MCF 10A (cell line): ENCODE results near the gene SLCO2A1. TPM values are rescaled to one million over a fixed set of nuclear protein-coding genes. Genes with fewer than 3 reads are reported as not detected.

ENCODE experiments used
- BruUV-seq: library from RNA; stranded (reverse); fragments of 400-500 nt; replicated peaks from 2 replicates; lab custom pipeline; 2021; lab: Mats Ljungman, UMichigan
- CTCF ChIA-PET: fragments of 300-600 bp; sonication (Branson Sonifier 250); formaldehyde crosslinking; extraction: SDS; loops from one replicate; lab custom pipeline; 2021; ENCODE audit warnings: antibody characterized with exemption, inconsistent platforms; lab: Yijun Ruan, JAX
- POLR2A ChIA-PET: fragments of 300-600, 350-650 bp; sonication (Branson Sonifier 250); formaldehyde crosslinking; extraction: SDS; loops from one replicate; lab custom pipeline; 2020; ENCODE audit warnings: antibody characterized with exemption, inconsistent platforms; lab: Yijun Ruan, JAX
- DNase-seq: peaks from one replicate; pipeline ENCODE4 v3.0.0-alpha.2; 2018; ENCODE audit not compliant: unreplicated experiment
- H3K27ac Mint-ChIP-seq: one replicate; pipeline ENCODE4 v1.8.0; 2022; ENCODE audit warnings: mild to moderate bottlenecking, low read depth, mixed read lengths; ENCODE audit not compliant: unreplicated experiment
- H3K27me3 Mint-ChIP-seq: one replicate; pipeline ENCODE4 v1.8.0; 2022; ENCODE audit warnings: mixed read lengths; ENCODE audit not compliant: insufficient read depth, unreplicated experiment
- H3K36me3 Mint-ChIP-seq: one replicate; pipeline ENCODE4 v1.8.0; 2022; ENCODE audit warnings: mild to moderate bottlenecking, moderate library complexity, mixed read lengths; ENCODE audit not compliant: insufficient read depth, unreplicated experiment
- H3K4me1 Mint-ChIP-seq: one replicate; pipeline ENCODE4 v1.8.0; 2022; ENCODE audit warnings: mixed read lengths; ENCODE audit not compliant: insufficient read depth, unreplicated experiment
- H3K4me3 Mint-ChIP-seq: one replicate; pipeline ENCODE4 v1.8.0; 2022; ENCODE audit warnings: mild to moderate bottlenecking, moderate library complexity, mixed read lengths; ENCODE audit not compliant: unreplicated experiment
- H3K9me3 Mint-ChIP-seq: one replicate; pipeline ENCODE4 v1.8.0; 2022; ENCODE audit warnings: mixed read lengths; ENCODE audit not compliant: unreplicated experiment
- intact Hi-C: fragments of 100-400 bp; cut with micrococcal nuclease; formaldehyde crosslinking; loops from 2 replicates; pipeline ENCODE4 v1.14.1; 2022
- total RNA-seq: library from RNA; stranded (reverse); gene quantifications from 2 replicates; pipeline ENCODE4 v1.2.3, GENCODE V29; 2022
- TF ChIP-seq, protein P1 (sequence below): fragments of 200-600 bp; IDR thresholded peaks from one replicate; pipeline ENCODE4 v1.8.0; 2022; ENCODE audit warnings: antibody characterized with exemption, mild to moderate bottlenecking; ENCODE audit not compliant: unreplicated experiment

Gene SLCO2A1
- total RNA-seq, 1 experiment from 2014 or later, result 1.0 TPM

DNA sequence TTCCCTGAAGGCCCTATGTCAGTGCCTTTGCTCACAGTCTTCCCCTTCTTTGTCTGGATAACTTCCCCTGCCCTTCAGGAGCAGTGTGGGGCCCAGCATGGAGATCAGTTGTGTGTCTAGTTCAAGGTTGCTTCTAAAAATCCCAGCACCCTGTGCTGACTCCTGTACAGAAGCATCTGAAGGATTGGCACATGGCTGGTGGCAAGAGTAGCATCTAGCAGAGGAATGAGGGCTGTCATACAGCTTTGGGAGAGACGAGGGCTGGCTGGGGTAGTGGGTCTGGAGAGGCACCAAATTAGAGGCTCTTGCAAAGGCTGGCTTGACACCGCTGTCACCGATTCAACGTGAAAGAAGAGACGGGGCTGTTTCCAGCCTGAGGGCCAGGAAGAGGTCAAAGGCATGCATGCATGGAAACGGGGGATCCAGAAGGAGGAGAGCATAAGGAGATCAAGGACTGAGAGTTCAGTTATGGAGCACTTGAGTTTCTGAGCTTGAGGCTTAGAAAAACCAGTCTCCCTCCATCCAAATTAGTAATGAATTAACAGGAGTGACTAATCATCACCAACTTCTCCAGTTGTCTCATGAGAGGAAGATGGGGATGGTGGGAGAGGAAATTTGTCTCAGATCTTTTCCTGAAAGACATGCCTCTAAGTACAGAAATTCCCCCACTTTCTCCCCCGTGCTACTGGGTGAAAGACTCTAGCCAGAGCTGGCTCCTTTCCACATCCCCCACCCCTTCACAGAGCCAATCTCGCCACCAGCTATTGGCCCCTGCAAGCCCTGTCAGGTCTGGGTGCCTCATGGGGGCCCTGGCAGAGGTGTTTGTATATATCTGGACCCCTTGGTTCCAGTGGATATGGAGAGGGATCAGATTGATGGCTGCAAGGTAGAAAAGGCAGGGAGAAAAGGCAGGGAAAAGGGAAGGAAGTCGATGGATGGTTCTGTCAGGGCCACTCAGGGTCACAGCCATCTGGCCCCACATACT, 45.9 kb downstream of the SLCO2A1 start:
- intact Hi-C loops, result no loop called here
- TF ChIP-seq, protein P1, sequence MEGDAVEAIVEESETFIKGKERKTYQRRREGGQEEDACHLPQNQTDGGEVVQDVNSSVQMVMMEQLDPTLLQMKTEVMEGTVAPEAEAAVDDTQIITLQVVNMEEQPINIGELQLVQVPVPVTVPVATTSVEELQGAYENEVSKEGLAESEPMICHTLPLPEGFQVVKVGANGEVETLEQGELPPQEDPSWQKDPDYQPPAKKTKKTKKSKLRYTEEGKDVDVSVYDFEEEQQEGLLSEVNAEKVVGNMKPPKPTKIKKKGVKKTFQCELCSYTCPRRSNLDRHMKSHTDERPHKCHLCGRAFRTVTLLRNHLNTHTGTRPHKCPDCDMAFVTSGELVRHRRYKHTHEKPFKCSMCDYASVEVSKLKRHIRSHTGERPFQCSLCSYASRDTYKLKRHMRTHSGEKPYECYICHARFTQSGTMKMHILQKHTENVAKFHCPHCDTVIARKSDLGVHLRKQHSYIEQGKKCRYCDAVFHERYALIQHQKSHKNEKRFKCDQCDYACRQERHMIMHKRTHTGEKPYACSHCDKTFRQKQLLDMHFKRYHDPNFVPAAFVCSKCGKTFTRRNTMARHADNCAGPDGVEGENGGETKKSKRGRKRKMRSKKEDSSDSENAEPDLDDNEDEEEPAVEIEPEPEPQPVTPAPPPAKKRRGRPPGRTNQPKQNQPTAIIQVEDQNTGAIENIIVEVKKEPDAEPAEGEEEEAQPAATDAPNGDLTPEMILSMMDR, result no peak
- Mint-ChIP-seq H3K36me3 (no peaks in the 10 kb centered on the region), H3K4me3 (no peak overlapping the region), H3K4me1 (peaks cover 8% of the 10 kb centered on the region), H3K9me3 (no peaks in the 10 kb centered on the region), H3K27ac (no peak overlapping the region), H3K27me3 (no peaks in the 10 kb centered on the region)
- no TSS peak for BruUV-seq
- DNase-seq, result no peak
- CTCF ChIA-PET, result interaction anchor here (1.0 kb wide), 1 partner anchor 14 kb away, joined by 3 read pairs; no protein-coding TSS in a partner anchor
- POLR2A ChIA-PET, result no interaction called here

DNA sequence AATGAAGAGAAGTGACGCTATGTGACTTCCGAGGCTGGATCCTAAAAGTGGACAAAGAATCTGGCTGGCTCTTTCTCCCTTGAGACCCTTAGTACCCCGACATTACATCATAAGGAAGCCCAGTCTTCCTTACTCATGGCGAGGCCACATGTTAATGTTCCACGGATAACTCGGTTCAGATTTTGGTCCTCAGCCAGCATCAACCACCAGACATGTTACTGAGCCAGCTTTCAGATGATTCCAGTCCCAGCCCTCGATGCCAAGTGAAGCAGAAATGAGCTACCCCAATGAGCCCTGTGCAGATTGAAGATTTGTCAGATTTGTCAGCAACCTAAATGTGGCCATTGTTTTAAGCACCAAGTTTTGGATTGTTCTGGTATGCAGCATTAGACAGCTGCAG, 46.6 kb downstream of the SLCO2A1 start:
- BruUV-seq, result no TSS peak
- intact Hi-C loops, result no loop called here
- H3K4me1 Mint-ChIP-seq, result peaks cover under 1% of the 10 kb centered on the region
- ChIA-PET CTCF (interaction anchor here (1.0 kb wide), 1 partner anchor 13 kb away, joined by 3 read pairs; no protein-coding TSS in a partner anchor), POLR2A (no interaction called here)
- no peaks in the 10 kb centered on the region for H3K36me3 Mint-ChIP-seq
- no peaks in the 10 kb centered on the region for H3K27me3 Mint-ChIP-seq
- no peak overlapping the region for H3K4me3 Mint-ChIP-seq
- TF ChIP-seq, protein P1, result no peak
- no peaks in the 10 kb centered on the region for H3K9me3 Mint-ChIP-seq
- no peak for DNase-seq
- H3K27ac Mint-ChIP-seq, result no peak overlapping the region

- Mint-ChIP-seq H3K36me3 (no peaks in the 10 kb centered on the region), H3K4me3 (no peak overlapping the region), H3K4me1 (no peaks in the 10 kb centered on the region), H3K9me3 (no peaks in the 10 kb centered on the region), H3K27me3 (no peaks in the 10 kb centered on the region), H3K27ac (no peak overlapping the region)
- no peak for DNase-seq
- ChIA-PET CTCF (interaction anchor here (0.8 kb wide), 1 partner anchor 38 kb away, joined by 3 read pairs; no protein-coding TSS in a partner anchor), POLR2A (no interaction called here)
- TF ChIP-seq, protein P1, result no peak
- intact Hi-C loops, result no loop called here
- no TSS peak for BruUV-seq
These were observed 49.2 kb downstream of the SLCO2A1 start for GRCh38 chr3:133980550-133980949.

- Mint-ChIP-seq H3K27ac (no peak overlapping the region), H3K4me1 (no peaks in the 10 kb centered on the region), H3K9me3 (no peaks in the 10 kb centered on the region), H3K36me3 (no peaks in the 10 kb centered on the region), H3K4me3 (no peak overlapping the region), H3K27me3 (no peaks in the 10 kb centered on the region)
- ChIA-PET POLR2A (no interaction called here), CTCF (interaction anchor here (0.8 kb wide), 1 partner anchor 39 kb away, joined by 3 read pairs; no protein-coding TSS in a partner anchor)
- TF ChIP-seq, protein P1, result no peak
- no peak for DNase-seq
- no TSS peak for BruUV-seq
- intact Hi-C loops, result no loop called here
These were observed 49.7 kb downstream of the SLCO2A1 start for GRCh38 chr3:133980035-133980434.
